NCI-H345 treated with DMSO at 0.1 percent for 48 hours (cell line): ENCODE data around the gene RNF157.

Experiments
- DNase-seq: peaks from one replicate; lab custom pipeline; 2025; ENCODE audit not compliant: unreplicated experiment; lab: John Stamatoyannopoulos, UW

Gene RNF157

GRCh38 chr17:76102944-76103273 is 137.4 kb downstream of the RNF157 start:
- no peak for DNase-seq

- DNase-seq = no peak
Measured at GRCh38 chr17:76097716-76098295, 142.5 kb downstream of the RNF157 start.

GRCh38 chr17:76095943-76096342 is 144.3 kb downstream of the RNF157 start:
- no peak for DNase-seq

GRCh38 chr17:76094046-76094445 is 146.2 kb downstream of the RNF157 start:
- no peak for DNase-seq

- no peak for DNase-seq
Measured at GRCh38 chr17:76092526-76093413, 147.5 kb downstream of the RNF157 start.
